ENCODE data around the gene FAS.
"Not testable (repeated sequence)": the region's sequence is repeated elsewhere in the genome, so short reads cannot be mapped to it uniquely, and the experiment has no call there.

The FAS gene

GRCh38 chr10:88995156-88995876 lies 4.7 kb downstream of the FAS start:
- DNase-seq: no peak

GRCh38 chr10:88996927-88997326 lies 6.3 kb downstream of the FAS start:
- no peak for DNase-seq

GRCh38 chr10:88999625-89000024 lies 9.0 kb downstream of the FAS start:
- DNase-seq: no peak

GRCh38 chr10:89001024-89001728 lies 10.6 kb downstream of the FAS start:
- DNase-seq: no peak

GRCh38 chr10:89001729-89002072 lies 11.1 kb downstream of the FAS start:
- DNase-seq: no peak

- DNase-seq: no peak
These were observed 11.8 kb downstream of the FAS start for GRCh38 chr10:89002226-89002978.

GRCh38 chr10:89003344-89003743 lies 12.7 kb downstream of the FAS start:
- DNase-seq: no peak

- no peak for DNase-seq
These were observed 16.7 kb downstream of the FAS start for GRCh38 chr10:89007129-89007893.

- not testable (repeated sequence) for DNase-seq
These were observed 28.2 kb downstream of the FAS start for GRCh38 chr10:89018700-89019346.

- DNase-seq: no peak
These were observed 29.1 kb downstream of the FAS start for GRCh38 chr10:89019569-89020327.

GRCh38 chr10:89021526-89021925 lies 30.9 kb downstream of the FAS start:
- not testable (repeated sequence) for DNase-seq

- no peak for DNase-seq
These were observed 32.1 kb downstream of the FAS start for GRCh38 chr10:89022734-89023133.

- no peak for DNase-seq
These were observed 34.9 kb downstream of the FAS start for GRCh38 chr10:89025453-89025852.

GRCh38 chr10:89029181-89029580 lies 38.6 kb downstream of the FAS start:
- no peak for DNase-seq

- peak; percentile 60 for DNase-seq
These were observed 39.3 kb downstream of the FAS start for GRCh38 chr10:89029785-89030437.

- DNase-seq: no peak
These were observed 40.2 kb downstream of the FAS start for GRCh38 chr10:89030791-89031190.

- no peak for DNase-seq
These were observed 41.7 kb downstream of the FAS start for GRCh38 chr10:89032141-89032891.

GRCh38 chr10:89035461-89035860 lies 44.9 kb downstream of the FAS start:
- no peak for DNase-seq

GRCh38 chr10:89037096-89037495 lies 46.5 kb downstream of the FAS start:
- DNase-seq: no peak

GRCh38 chr10:89042562-89042961 lies 52.0 kb downstream of the FAS start:
- no peak for DNase-seq

GRCh38 chr10:89043052-89043451 lies 52.5 kb downstream of the FAS start:
- no peak for DNase-seq

Data from activated gamma-delta T cell treated with Interleukin-2 at 50 U/mL for 16 hours (primary cell).